ENCODE data around the gene TUG1.

TUG1 gene

GRCh38 chr22:30947816-30948454 lies 21.1 kb upstream of the TUG1 start:
- DNase-seq = no peak

GRCh38 chr22:30948930-30949342 lies 20.1 kb upstream of the TUG1 start:
- no peak for DNase-seq

- no peak for DNase-seq
These were observed 19.0 kb upstream of the TUG1 start for GRCh38 chr22:30949934-30950660.

GRCh38 chr22:30953206-30953605 lies 15.9 kb upstream of the TUG1 start:
- no peak for DNase-seq

GRCh38 chr22:30955153-30955552 lies 13.9 kb upstream of the TUG1 start:
- no peak for DNase-seq

GRCh38 chr22:30964858-30965257 lies 4.2 kb upstream of the TUG1 start:
- DNase-seq = no peak

- DNase-seq = no peak
These were observed 796 bp upstream of the TUG1 start, which contains the start of gene MORC2 for GRCh38 chr22:30968015-30968923. TSS of gene MORC2 (minus strand) at chr22:30968774. CDS start at chr22:30967889, 885 bp downstream.

- DNase-seq = no peak
These were observed 679 bp downstream of the TUG1 start for GRCh38 chr22:30969532-30970355.

GRCh38 chr22:30970356-30970746 lies 1.3 kb downstream of the TUG1 start:
- DNase-seq = no peak

- no peak for DNase-seq
These were observed 9.4 kb downstream of the TUG1 start for GRCh38 chr22:30978304-30978962.

GRCh38 chr22:30979932-30980331 lies 10.9 kb downstream of the TUG1 start:
- no peak for DNase-seq

- no peak for DNase-seq
These were observed 13.4 kb downstream of the TUG1 start for GRCh38 chr22:30982512-30982911.

GRCh38 chr22:30984317-30984716 lies 15.3 kb downstream of the TUG1 start:
- no peak for DNase-seq

- no peak for DNase-seq
These were observed 16.6 kb downstream of the TUG1 start for GRCh38 chr22:30985561-30986208.

GRCh38 chr22:30989474-30989873 lies 20.4 kb downstream of the TUG1 start:
- no peak for DNase-seq

GRCh38 chr22:30990690-30991089 lies 21.6 kb downstream of the TUG1 start:
- DNase-seq = no peak

GRCh38 chr22:30992565-30992964 lies 23.5 kb downstream of the TUG1 start:
- DNase-seq = no peak

- no peak for DNase-seq
These were observed 25.9 kb downstream of the TUG1 start for GRCh38 chr22:30994960-30995359.

- no peak for DNase-seq
These were observed 27.4 kb downstream of the TUG1 start for GRCh38 chr22:30996462-30996861.

GRCh38 chr22:30998329-30998728 lies 29.3 kb downstream of the TUG1 start:
- no peak for DNase-seq

GRCh38 chr22:31001124-31001770 lies 32.2 kb downstream of the TUG1 start:
- no peak for DNase-seq
